ENCODE results near the gene LMX1A.

Gene LMX1A

DNA sequence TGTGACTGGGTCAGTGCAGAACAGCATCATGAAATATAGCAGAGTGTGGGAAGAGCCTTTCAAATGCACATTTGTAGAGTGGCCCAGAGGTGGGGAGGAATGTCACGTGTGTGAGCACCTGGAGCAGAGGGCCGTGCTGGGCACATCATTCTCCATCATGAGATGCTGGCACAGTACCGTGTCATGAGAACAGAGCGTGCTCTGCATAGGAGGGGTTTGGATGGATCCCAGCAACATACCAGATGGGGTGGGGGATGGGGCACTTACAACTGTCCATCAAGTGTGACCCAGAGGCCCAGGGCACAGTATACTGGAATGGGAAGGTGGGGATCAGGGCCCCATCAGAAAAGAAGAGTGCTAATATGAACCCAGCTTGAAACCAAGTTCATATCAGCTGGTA lies 182.0 kb downstream of the LMX1A start:
- Histone ChIP-seq H3K4me3 (ENCODE audit: insufficient read depth, low read depth, low read length, poor library complexity, severe bottlenecking) (no peak overlapping the region), H3K27me3 (replicated peaks; ENCODE audit: control insufficient read depth, insufficient read depth, low read length, poor library complexity, severe bottlenecking) (no peaks in the 10 kb centered on the region), H3K4me1 (ENCODE audit: control insufficient read depth, insufficient read depth, low read length, poor library complexity, severe bottlenecking) (no peaks in the 10 kb centered on the region), H3K36me3 (ENCODE audit: control insufficient read depth, insufficient read depth, low read length) (no peaks in the 10 kb centered on the region), H3K27ac (ENCODE audit: insufficient read depth, low read length, poor library complexity, severe bottlenecking) (no peak overlapping the region), H3K9me3 (ENCODE audit: control insufficient read depth, low read length) (no peaks in the 10 kb centered on the region)
- no peak for DNase-seq

DNA sequence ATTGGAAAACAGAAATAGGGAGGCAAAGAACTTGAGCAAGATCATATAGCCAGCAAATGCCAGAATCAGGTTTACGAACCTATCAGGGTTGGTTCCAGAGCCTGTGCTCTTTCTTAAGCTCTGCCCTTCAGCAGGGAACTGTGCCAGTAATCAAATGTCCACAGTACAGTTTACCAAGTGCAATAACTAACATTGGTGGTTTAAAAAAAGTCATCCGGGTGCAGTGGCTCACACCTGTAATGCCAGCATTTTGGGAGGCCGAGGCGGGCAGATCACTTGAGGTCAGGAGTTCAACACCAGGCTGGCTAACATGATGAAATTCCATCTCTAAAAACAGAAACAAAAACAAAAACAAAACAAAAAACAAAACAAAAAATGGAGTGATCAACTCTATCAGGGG lies 182.7 kb downstream of the LMX1A start:
- Histone ChIP-seq H3K27me3 (replicated peaks; ENCODE audit: control insufficient read depth, insufficient read depth, low read length, poor library complexity, severe bottlenecking) (no peaks in the 10 kb centered on the region), H3K4me3 (ENCODE audit: insufficient read depth, low read depth, low read length, poor library complexity, severe bottlenecking) (no peak overlapping the region), H3K36me3 (ENCODE audit: control insufficient read depth, insufficient read depth, low read length) (no peaks in the 10 kb centered on the region), H3K4me1 (ENCODE audit: control insufficient read depth, insufficient read depth, low read length, poor library complexity, severe bottlenecking) (no peaks in the 10 kb centered on the region), H3K27ac (ENCODE audit: insufficient read depth, low read length, poor library complexity, severe bottlenecking) (no peak overlapping the region), H3K9me3 (ENCODE audit: control insufficient read depth, low read length) (no peaks in the 10 kb centered on the region)
- no peak for DNase-seq

DNA sequence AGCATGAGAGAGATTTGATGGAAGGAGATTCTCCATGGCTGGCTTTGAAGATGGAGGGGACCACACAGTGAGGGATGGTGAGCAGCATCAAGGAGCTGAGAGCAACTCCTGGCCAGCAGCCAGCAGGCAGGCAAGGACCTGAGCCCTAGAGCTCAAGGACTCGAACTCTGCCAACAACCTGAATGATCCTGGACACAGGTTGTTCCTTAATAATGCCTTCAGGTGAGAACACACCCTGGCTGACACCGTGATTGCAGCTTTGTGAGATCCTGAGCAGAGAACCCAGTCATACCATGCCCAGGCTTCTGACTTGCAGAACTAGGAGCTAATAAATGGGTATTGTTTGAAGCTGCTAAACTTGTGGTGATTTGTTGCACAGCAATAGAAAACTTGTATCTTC lies 183.1 kb downstream of the LMX1A start:
- Histone ChIP-seq H3K4me3 (ENCODE audit: insufficient read depth, low read depth, low read length, poor library complexity, severe bottlenecking) (no peak overlapping the region), H3K27ac (ENCODE audit: insufficient read depth, low read length, poor library complexity, severe bottlenecking) (no peak overlapping the region), H3K36me3 (ENCODE audit: control insufficient read depth, insufficient read depth, low read length) (no peaks in the 10 kb centered on the region), H3K27me3 (replicated peaks; ENCODE audit: control insufficient read depth, insufficient read depth, low read length, poor library complexity, severe bottlenecking) (no peaks in the 10 kb centered on the region), H3K9me3 (ENCODE audit: control insufficient read depth, low read length) (no peaks in the 10 kb centered on the region), H3K4me1 (ENCODE audit: control insufficient read depth, insufficient read depth, low read length, poor library complexity, severe bottlenecking) (no peaks in the 10 kb centered on the region)
- DNase-seq, result no peak

DNA sequence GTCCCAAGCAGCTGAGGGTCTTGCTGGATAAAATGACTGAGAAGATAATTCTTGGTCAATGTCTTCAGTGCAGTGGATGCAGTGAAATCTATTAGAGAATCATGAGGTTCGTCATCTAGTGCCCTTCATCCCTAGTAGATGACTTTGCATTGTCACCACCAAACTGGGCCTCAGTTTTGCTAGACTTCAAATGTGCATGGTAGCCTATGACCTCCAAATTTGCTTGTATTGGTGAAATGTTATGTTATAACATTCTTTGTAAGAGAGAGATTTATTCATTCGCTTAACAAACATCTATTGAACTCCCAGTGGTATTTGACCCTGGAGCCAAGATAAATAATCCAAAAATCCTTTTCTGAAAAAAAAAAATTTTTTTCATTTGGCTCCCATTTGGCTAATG lies 183.8 kb downstream of the LMX1A start:
- no peaks in the 10 kb centered on the region for H3K36me3 ChIP-seq (ENCODE audit: control insufficient read depth, insufficient read depth, low read length)
- no peak overlapping the region for H3K27ac ChIP-seq (ENCODE audit: insufficient read depth, low read length, poor library complexity, severe bottlenecking)
- no peaks in the 10 kb centered on the region for H3K9me3 ChIP-seq (ENCODE audit: control insufficient read depth, low read length)
- no peak for DNase-seq
- no peak overlapping the region for H3K4me3 ChIP-seq (ENCODE audit: insufficient read depth, low read depth, low read length, poor library complexity, severe bottlenecking)
- H3K4me1 ChIP-seq (ENCODE audit: control insufficient read depth, insufficient read depth, low read length, poor library complexity, severe bottlenecking), result no peaks in the 10 kb centered on the region
- H3K27me3 ChIP-seq (replicated peaks; ENCODE audit: control insufficient read depth, insufficient read depth, low read length, poor library complexity, severe bottlenecking), result no peaks in the 10 kb centered on the region

DNA sequence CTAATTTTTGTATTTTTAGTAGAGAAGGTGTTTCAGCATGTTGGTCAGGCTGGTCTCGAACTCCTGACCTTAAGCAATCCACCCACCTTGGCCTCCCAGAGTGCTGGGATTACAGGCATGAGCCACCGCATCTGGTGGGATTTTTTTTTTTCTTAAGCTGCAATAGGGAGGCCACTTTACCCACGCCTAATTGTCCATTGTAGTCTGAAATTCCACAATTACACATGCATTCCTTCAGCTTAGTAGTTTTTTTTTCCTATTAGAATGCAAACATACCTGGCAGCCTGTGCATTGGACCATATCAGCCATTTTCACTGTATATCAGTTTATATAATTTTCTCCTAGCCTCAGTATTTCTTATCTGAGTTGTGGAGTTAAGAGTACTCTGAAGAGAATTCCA lies 186.8 kb downstream of the LMX1A start:
- Histone ChIP-seq H3K36me3 (ENCODE audit: control insufficient read depth, insufficient read depth, low read length) (no peaks in the 10 kb centered on the region), H3K9me3 (ENCODE audit: control insufficient read depth, low read length) (no peaks in the 10 kb centered on the region), H3K4me3 (ENCODE audit: insufficient read depth, low read depth, low read length, poor library complexity, severe bottlenecking) (no peak overlapping the region), H3K27me3 (replicated peaks; ENCODE audit: control insufficient read depth, insufficient read depth, low read length, poor library complexity, severe bottlenecking) (no peaks in the 10 kb centered on the region), H3K27ac (ENCODE audit: insufficient read depth, low read length, poor library complexity, severe bottlenecking) (no peak overlapping the region), H3K4me1 (ENCODE audit: control insufficient read depth, insufficient read depth, low read length, poor library complexity, severe bottlenecking) (no peaks in the 10 kb centered on the region)
- no peak for DNase-seq

DNA sequence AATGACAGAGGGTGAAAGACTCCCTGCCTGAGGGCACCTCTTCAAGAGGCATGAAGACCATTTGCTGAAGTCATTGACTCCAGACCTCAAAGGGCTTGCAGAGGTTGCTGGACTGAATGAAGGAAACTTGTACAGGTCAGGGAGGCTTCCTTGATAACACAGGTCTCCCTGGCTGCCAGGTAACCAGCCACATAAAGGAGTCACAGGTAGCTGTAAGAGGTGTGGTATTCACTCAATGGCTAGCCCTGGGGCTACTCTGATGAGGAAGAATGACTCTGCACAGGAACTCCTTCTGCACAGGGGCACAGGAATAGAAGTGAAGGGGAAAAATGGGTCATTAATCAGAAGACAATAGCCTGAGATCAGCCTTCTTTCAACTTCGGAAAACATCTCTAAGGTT lies 187.5 kb downstream of the LMX1A start:
- Histone ChIP-seq H3K27ac (ENCODE audit: insufficient read depth, low read length, poor library complexity, severe bottlenecking) (no peak overlapping the region), H3K36me3 (ENCODE audit: control insufficient read depth, insufficient read depth, low read length) (no peaks in the 10 kb centered on the region), H3K9me3 (ENCODE audit: control insufficient read depth, low read length) (no peaks in the 10 kb centered on the region), H3K4me1 (ENCODE audit: control insufficient read depth, insufficient read depth, low read length, poor library complexity, severe bottlenecking) (no peaks in the 10 kb centered on the region), H3K27me3 (replicated peaks; ENCODE audit: control insufficient read depth, insufficient read depth, low read length, poor library complexity, severe bottlenecking) (no peaks in the 10 kb centered on the region), H3K4me3 (ENCODE audit: insufficient read depth, low read depth, low read length, poor library complexity, severe bottlenecking) (no peak overlapping the region)
- DNase-seq, result no peak

DNA sequence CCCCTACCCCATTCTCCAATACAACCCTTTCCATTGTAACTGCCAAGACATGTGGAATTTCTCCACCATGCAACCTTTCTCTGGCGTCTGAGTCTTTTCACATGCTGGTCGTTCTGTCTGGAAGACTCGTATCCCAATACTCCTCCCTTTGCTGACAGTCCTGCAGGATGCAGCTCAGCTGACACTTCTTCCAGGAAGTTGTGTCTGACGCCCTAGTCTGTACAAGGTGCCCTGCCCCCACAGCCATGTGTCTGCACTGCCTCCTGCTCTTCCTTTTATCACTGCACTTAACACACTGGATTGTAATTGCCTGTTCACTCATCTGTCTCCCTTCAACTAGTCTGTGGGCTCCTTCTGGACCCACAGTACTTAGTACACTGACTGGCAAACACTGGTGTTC lies 188.0 kb downstream of the LMX1A start:
- H3K4me3 ChIP-seq (ENCODE audit: insufficient read depth, low read depth, low read length, poor library complexity, severe bottlenecking), result no peak overlapping the region
- DNase-seq, result no peak
- no peaks in the 10 kb centered on the region for H3K36me3 ChIP-seq (ENCODE audit: control insufficient read depth, insufficient read depth, low read length)
- no peaks in the 10 kb centered on the region for H3K4me1 ChIP-seq (ENCODE audit: control insufficient read depth, insufficient read depth, low read length, poor library complexity, severe bottlenecking)
- no peaks in the 10 kb centered on the region for H3K9me3 ChIP-seq (ENCODE audit: control insufficient read depth, low read length)
- H3K27ac ChIP-seq (ENCODE audit: insufficient read depth, low read length, poor library complexity, severe bottlenecking), result no peak overlapping the region
- no peaks in the 10 kb centered on the region for H3K27me3 ChIP-seq (replicated peaks; ENCODE audit: control insufficient read depth, insufficient read depth, low read length, poor library complexity, severe bottlenecking)

DNA sequence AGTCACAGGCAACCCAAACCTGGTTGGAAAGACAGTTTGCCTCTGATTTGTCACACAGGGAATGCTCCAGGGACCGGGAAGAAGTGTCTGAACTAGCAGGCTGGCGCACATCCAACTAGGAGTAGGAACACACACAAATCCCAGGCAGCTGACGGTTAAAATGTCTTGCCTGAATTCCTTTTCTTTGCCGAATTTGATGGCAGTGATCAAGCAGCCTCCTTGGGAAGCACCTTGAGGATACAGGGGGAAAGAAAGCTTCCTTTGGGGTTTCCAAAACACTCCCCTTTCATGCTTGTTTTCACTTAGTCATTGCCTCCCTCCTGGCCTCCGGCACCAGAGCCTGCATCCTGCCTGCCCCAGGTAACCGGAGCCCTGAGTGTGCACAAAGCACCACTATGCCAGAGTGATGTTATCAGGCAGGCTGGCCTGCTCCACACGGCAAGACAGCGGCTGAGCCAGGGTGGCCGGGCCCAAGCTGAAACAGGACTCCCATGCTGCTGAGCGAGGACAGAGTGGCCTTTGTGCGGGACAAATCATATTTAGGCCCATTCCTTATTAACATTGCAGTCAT lies 193.8 kb downstream of the LMX1A start:
- Histone ChIP-seq H3K9me3 (ENCODE audit: control insufficient read depth, low read length) (no peaks in the 10 kb centered on the region), H3K4me1 (ENCODE audit: control insufficient read depth, insufficient read depth, low read length, poor library complexity, severe bottlenecking) (no peaks in the 10 kb centered on the region), H3K27me3 (replicated peaks; ENCODE audit: control insufficient read depth, insufficient read depth, low read length, poor library complexity, severe bottlenecking) (no peaks in the 10 kb centered on the region), H3K27ac (ENCODE audit: insufficient read depth, low read length, poor library complexity, severe bottlenecking) (no peak overlapping the region), H3K4me3 (ENCODE audit: insufficient read depth, low read depth, low read length, poor library complexity, severe bottlenecking) (no peak overlapping the region), H3K36me3 (ENCODE audit: control insufficient read depth, insufficient read depth, low read length) (no peaks in the 10 kb centered on the region)
- no peak for DNase-seq

DNA sequence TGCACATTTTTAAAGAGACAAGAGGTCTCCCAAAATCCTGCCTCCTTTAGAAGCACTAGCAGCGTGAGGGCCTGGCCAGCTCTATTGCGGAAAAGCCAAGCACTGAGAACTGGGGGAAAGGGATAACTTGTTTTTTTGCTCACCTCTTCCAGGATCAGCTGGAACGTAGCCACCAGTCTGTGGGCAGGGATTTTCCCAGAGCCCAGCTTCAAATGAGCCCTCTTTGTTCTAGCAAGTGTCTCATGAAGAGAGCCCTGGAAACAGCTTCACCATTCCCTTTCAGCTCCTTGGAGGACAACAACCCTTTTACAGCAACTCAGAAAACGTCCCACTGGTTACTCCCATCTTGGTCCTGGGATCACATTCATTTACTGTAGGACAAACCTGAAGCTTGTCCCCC lies 195.4 kb downstream of the LMX1A start:
- no peak overlapping the region for H3K4me3 ChIP-seq (ENCODE audit: insufficient read depth, low read depth, low read length, poor library complexity, severe bottlenecking)
- H3K27ac ChIP-seq (ENCODE audit: insufficient read depth, low read length, poor library complexity, severe bottlenecking), result no peak overlapping the region
- no peaks in the 10 kb centered on the region for H3K9me3 ChIP-seq (ENCODE audit: control insufficient read depth, low read length)
- no peaks in the 10 kb centered on the region for H3K4me1 ChIP-seq (ENCODE audit: control insufficient read depth, insufficient read depth, low read length, poor library complexity, severe bottlenecking)
- H3K36me3 ChIP-seq (ENCODE audit: control insufficient read depth, insufficient read depth, low read length), result no peaks in the 10 kb centered on the region
- DNase-seq, result no peak
- no peaks in the 10 kb centered on the region for H3K27me3 ChIP-seq (replicated peaks; ENCODE audit: control insufficient read depth, insufficient read depth, low read length, poor library complexity, severe bottlenecking)

DNA sequence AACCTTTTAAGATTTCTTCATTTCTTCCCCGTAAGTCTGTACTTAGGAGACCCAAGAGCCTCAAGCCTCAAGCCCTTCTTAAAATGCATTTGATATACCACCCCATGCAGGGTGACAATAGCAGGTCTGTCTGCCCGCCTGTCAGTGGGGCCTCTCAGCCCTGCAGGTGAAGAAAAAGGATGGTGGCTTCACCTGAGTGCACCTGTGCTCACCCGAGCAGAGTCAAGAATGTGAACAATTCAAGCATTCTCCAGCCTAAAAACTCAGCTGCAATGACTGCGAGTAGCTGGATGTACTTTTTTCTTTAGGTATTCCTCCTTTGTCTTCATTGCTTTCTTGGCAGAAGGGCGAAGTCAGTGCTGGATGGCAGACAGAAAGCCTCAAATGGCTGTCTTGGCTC lies 203.3 kb downstream of the LMX1A start:
- H3K27me3 ChIP-seq (replicated peaks; ENCODE audit: control insufficient read depth, insufficient read depth, low read length, poor library complexity, severe bottlenecking), result no peaks in the 10 kb centered on the region
- H3K4me3 ChIP-seq (ENCODE audit: insufficient read depth, low read depth, low read length, poor library complexity, severe bottlenecking), result no peak overlapping the region
- no peak for DNase-seq

DNA sequence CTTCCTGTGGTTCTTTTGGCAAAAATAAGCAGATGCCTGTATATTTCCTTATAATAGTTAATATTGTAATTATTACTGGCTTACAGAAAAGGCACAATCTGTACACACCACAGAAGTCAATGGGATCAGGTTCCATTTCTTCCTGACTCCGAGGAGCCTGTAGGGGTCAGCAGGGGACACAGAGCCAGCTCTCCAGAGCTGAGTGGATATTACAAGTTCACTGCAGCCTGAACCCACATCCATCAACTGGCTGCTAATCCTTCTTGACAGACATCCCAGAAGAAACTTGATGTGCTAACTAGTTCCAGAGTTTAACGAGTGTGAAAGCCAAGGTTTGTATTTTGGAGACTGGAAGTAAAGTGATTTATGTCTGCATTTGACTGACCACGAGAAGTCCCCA lies 203.8 kb downstream of the LMX1A start:
- Histone ChIP-seq H3K27ac (ENCODE audit: insufficient read depth, low read length, poor library complexity, severe bottlenecking) (no peak overlapping the region), H3K36me3 (ENCODE audit: control insufficient read depth, insufficient read depth, low read length) (no peaks in the 10 kb centered on the region), H3K4me3 (ENCODE audit: insufficient read depth, low read depth, low read length, poor library complexity, severe bottlenecking) (no peak overlapping the region), H3K27me3 (replicated peaks; ENCODE audit: control insufficient read depth, insufficient read depth, low read length, poor library complexity, severe bottlenecking) (no peaks in the 10 kb centered on the region), H3K9me3 (ENCODE audit: control insufficient read depth, low read length) (no peaks in the 10 kb centered on the region), H3K4me1 (ENCODE audit: control insufficient read depth, insufficient read depth, low read length, poor library complexity, severe bottlenecking) (no peaks in the 10 kb centered on the region)
- DNase-seq, result no peak

More for the DNA sequence above, 203.3 kb downstream of the LMX1A start:
- no peaks in the 10 kb centered on the region for H3K4me1 ChIP-seq (ENCODE audit: control insufficient read depth, insufficient read depth, low read length, poor library complexity, severe bottlenecking)
- H3K36me3 ChIP-seq (ENCODE audit: control insufficient read depth, insufficient read depth, low read length), result no peaks in the 10 kb centered on the region
- no peak overlapping the region for H3K27ac ChIP-seq (ENCODE audit: insufficient read depth, low read length, poor library complexity, severe bottlenecking)
- H3K9me3 ChIP-seq (ENCODE audit: control insufficient read depth, low read length), result no peaks in the 10 kb centered on the region

Measured in effector memory CD4-positive, alpha-beta T cell (primary cell).